Fibroblast of lung (primary cell): ENCODE results near the gene LRRC71. TPM values are rescaled to one million over a fixed set of nuclear protein-coding genes. Genes with fewer than 3 reads are reported as not detected.

ENCODE experiments used
- DNase-seq, 2 donors: peaks; one replicate each; pipeline versions ENCODE4 v3.0.0 to v3.0.0-alpha.2; 2010; ENCODE audit warnings: low read depth in 2 of 2
- H2AFZ ChIP-seq: 2 replicates; pipeline ENCODE4 v1.5.1; 2012; ENCODE audit warnings: low read length, control low read depth, inconsistent platforms
- H3K27ac ChIP-seq: 2 replicates; pipeline ENCODE4 v1.5.1; 2011; ENCODE audit warnings: low read length, control low read depth; ENCODE audit not compliant: insufficient read depth
- H3K27me3 ChIP-seq: 2 replicates; pipeline ENCODE4 v1.5.1; 2011; ENCODE audit warnings: mild to moderate bottlenecking, low read length; ENCODE audit not compliant: control insufficient read depth, insufficient read depth
- H3K36me3 ChIP-seq: 2 replicates; pipeline ENCODE4 v1.5.1; 2011; ENCODE audit warnings: low read length; ENCODE audit not compliant: control insufficient read depth, insufficient read depth
- H3K4me1 ChIP-seq: 2 replicates; pipeline ENCODE4 v1.5.1; 2011; ENCODE audit warnings: low read length; ENCODE audit not compliant: control insufficient read depth, insufficient read depth; ENCODE audit errors: extremely low read depth
- H3K4me2 ChIP-seq: 2 replicates; pipeline ENCODE4 v1.5.1; 2011; ENCODE audit warnings: low read length, control low read depth; ENCODE audit not compliant: insufficient read depth; ENCODE audit errors: extremely low read depth
- H3K4me3 ChIP-seq, 4 experiments: fragments of 200-600 bp in 1 of 4; sonication (generic) in 1 of 4; replicated peaks in 1 of 4; 2 replicates each; pipeline ENCODE4 v1.5.1; 2011 to 2016; ENCODE audit warnings: low read length in 4 of 4, low read depth in 3 of 4, mild to moderate bottlenecking in 3 of 4, control low read depth in 2 of 4, inconsistent platforms in 1 of 4, mixed read lengths in 1 of 4; ENCODE audit not compliant: insufficient read depth in 1 of 4; ENCODE audit errors: control extremely low read depth in 1 of 4
- H3K79me2 ChIP-seq: 2 replicates; pipeline ENCODE4 v1.5.1; 2012; ENCODE audit warnings: mild to moderate bottlenecking, low read length, inconsistent platforms; ENCODE audit not compliant: control insufficient read depth, insufficient read depth
- H3K9ac ChIP-seq: 2 replicates; pipeline ENCODE4 v1.5.1; 2011; ENCODE audit warnings: mild to moderate bottlenecking, low read length, control low read depth; ENCODE audit not compliant: insufficient read depth
- H3K9me3 ChIP-seq: 2 replicates; pipeline ENCODE4 v1.5.1; 2012; ENCODE audit warnings: low read depth, low read length; ENCODE audit not compliant: control insufficient read depth, insufficient read depth
- H4K20me1 ChIP-seq: 2 replicates; pipeline ENCODE4 v1.5.1; 2011; ENCODE audit warnings: low read length; ENCODE audit not compliant: control insufficient read depth, insufficient read depth; ENCODE audit errors: extremely low read depth
- CTCF ChIP-seq, 2 donors: IDR thresholded peaks in 1 of 2; conservative IDR thresholded peaks in 1 of 2; 1 replicate in 1 of 2; 2 replicates in 1 of 2; pipeline ENCODE4 v1.5.1; 2011 to 2012; ENCODE audit warnings: low read length in 2 of 2, control low read depth in 1 of 2, inconsistent platforms in 1 of 2, low read depth in 1 of 2, mild to moderate bottlenecking in 1 of 2
- EZH2 ChIP-seq: IDR thresholded peaks from 2 replicates; pipeline ENCODE4 v1.5.1; 2012; ENCODE audit warnings: low read length, control low read depth, mild to moderate bottlenecking; ENCODE audit errors: missing control alignments
- polyA plus RNA-seq, 2 donors: library from polyadenylated mRNA; depleted of rRNA in 1 of 2; stranded (reverse) in 1 of 2; unstranded in 1 of 2; fragments of >200 nt; gene quantifications; 2 replicates each; pipeline ENCODE4 v1.2.1, GENCODE V29; 2011 to 2012; ENCODE audit warnings: missing spikeins in 1 of 2
- total RNA-seq: library from RNA; depleted of rRNA; stranded (reverse); fragments of >200 nt; gene quantifications from 2 replicates; pipeline ENCODE4 v1.2.1, GENCODE V29; 2014

Gene LRRC71
- total and polyA plus RNA-seq, 2 donors (not counting 1 experiment from before 2014, with no cell fraction given), result 1.8 TPM; not detected in 1

DNA sequence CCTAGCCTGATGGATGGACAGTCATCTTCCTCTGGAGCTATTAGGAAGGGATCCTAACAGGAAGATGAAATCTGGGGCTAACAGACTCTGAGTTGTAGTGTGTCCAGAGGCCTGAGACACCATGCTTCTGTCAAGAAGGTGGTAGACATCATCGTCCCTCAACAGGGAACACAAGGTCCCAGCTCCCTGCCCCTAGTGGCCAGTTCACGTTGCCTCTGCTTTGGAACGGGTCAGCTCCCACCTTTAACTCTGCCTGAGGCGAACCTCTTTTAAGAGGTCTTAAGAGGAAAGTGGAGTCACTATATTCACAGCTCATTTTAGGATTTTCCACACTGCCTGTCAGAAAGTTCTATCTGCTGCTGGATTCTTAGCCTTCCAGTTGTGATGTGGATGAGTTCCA, 28.3 kb downstream of the LRRC71 start:
- Histone ChIP-seq H4K20me1 (no peaks in the 10 kb centered on the region), H3K79me2 (no peaks in the 10 kb centered on the region), H3K4me2 (no peak overlapping the region), H2AFZ (no peak overlapping the region), H3K27ac (no peak overlapping the region), H3K4me3 (no peak overlapping the region), H3K36me3 (peaks cover 16% of the 10 kb centered on the region), H3K27me3 (no peaks in the 10 kb centered on the region), H3K9ac (no peak overlapping the region), H3K9me3 (no peaks in the 10 kb centered on the region), H3K4me1 (no peaks in the 10 kb centered on the region)
- DNase-seq, result no peak
- TF ChIP-seq CTCF (conservative IDR thresholded peaks at IDR 0.05 in 1 of 2, IDR thresholded peaks at IDR 0.05 in 1 of 2; ENCODE audit: low read depth in 1 of 2, low read length in 2 of 2), result no peak
- no peak for TF ChIP-seq EZH2

- no peaks in the 10 kb centered on the region for H3K9me3 ChIP-seq
- H3K4me2 ChIP-seq, result no peak overlapping the region
- TF ChIP-seq EZH2 (no peak), CTCF (conservative IDR thresholded peaks at IDR 0.05 in 1 of 2, IDR thresholded peaks at IDR 0.05 in 1 of 2; ENCODE audit: low read depth in 1 of 2, low read length in 2 of 2) (no peak)
- H3K9ac ChIP-seq, result no peak overlapping the region
- no peaks in the 10 kb centered on the region for H3K79me2 ChIP-seq
- no peak overlapping the region for H2AFZ ChIP-seq
- DNase-seq, result no peak
- H4K20me1 ChIP-seq, result no peaks in the 10 kb centered on the region
- no peak overlapping the region for H3K4me3 ChIP-seq
- peaks cover 14% of the 10 kb centered on the region for H3K36me3 ChIP-seq
- no peak overlapping the region for H3K27ac ChIP-seq
- no peaks in the 10 kb centered on the region for H3K27me3 ChIP-seq
- H3K4me1 ChIP-seq, result no peaks in the 10 kb centered on the region
These were observed 28.7 kb downstream of the LRRC71 start for GRCh38 chr1:156949127-156949526.

DNA sequence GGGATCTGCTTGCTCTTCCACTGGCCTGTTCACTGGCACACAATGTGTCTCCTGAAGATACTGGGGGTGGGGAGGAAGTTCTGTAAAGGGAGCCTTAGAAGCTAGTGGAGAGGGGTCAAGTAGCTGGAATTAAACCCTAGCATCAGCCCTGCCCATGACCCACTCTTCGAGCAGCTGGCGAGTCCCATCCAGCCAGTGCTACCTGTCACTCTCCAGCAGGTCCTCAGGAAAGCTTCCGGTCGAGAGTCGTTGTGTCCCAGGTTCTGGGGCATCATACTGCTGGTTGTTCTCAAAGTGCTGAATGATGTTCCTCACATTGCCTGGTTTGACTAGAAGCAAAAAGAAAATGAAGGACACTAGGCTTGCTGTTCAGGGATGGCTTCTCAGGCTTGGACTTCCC, 30.9 kb downstream of the LRRC71 start:
- H3K4me1 ChIP-seq, result no peaks in the 10 kb centered on the region
- DNase-seq, result no peak
- H4K20me1 ChIP-seq, result no peaks in the 10 kb centered on the region
- H3K27ac ChIP-seq, result no peak overlapping the region
- no peak overlapping the region for H2AFZ ChIP-seq
- H3K4me3 ChIP-seq, result no peak overlapping the region
- no peaks in the 10 kb centered on the region for H3K79me2 ChIP-seq
- no peaks in the 10 kb centered on the region for H3K9me3 ChIP-seq
- peaks cover 12% of the 10 kb centered on the region for H3K36me3 ChIP-seq
- no peaks in the 10 kb centered on the region for H3K27me3 ChIP-seq
- H3K4me2 ChIP-seq, result no peak overlapping the region
- no peak overlapping the region for H3K9ac ChIP-seq
- TF ChIP-seq EZH2, result no peak
- TF ChIP-seq CTCF (conservative IDR thresholded peaks at IDR 0.05 in 1 of 2, IDR thresholded peaks at IDR 0.05 in 1 of 2; ENCODE audit: low read depth in 1 of 2, low read length in 2 of 2), result no peak
